Metanephros (tissue), 2 donors: ENCODE data around the gene DLG3. TPM values are rescaled to one million over a fixed set of nuclear protein-coding genes. Genes with fewer than 3 reads are reported as not detected.

Experiments used
- small RNA-seq: library from RNA; depleted of rRNA; stranded (forward); fragments of <200 nt; gene quantifications from one replicate; pipeline ENCODE3, GENCODE V24; 2014; ENCODE audit warnings: low replicate concordance
- total RNA-seq: library from RNA; depleted of rRNA; stranded (reverse); fragments of >200 nt; gene quantifications from one replicate; pipeline ENCODE4 v1.2.3, GENCODE V29; 2014

DLG3 gene
- 21.8 TPM for total RNA-seq

DNA sequence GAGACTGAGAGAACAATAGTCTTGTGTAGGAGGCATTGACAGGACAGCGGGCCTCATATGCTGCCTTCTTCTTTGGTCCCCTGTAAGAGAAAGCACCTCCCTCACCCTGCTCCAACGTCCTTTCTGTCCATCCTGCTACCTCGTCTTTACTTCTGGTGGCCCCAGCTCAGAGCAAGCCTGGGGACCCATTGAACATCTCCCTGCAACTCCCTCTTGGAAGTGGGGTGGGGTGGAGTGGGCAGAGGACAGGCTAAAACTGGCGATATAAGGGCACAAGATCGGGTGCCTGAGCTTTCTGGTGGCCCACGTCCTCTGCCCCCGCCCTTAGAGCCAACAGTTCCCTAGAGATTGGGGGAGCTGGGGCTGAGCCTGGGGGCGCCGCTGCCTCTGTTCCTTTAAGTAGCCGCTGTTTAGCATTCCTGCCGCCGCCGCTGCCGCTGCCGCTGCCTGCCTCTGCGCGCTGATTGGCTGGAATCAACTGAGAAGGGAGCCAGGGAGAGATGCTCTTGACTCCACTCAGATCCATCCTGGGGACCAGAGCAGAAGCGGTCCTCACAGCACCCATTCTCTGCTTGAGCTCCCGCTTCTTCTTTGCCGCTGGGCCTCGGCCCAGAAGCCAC, at the start of gene DLG3:
Gene DLG3, plus strand, starts transcription at position 510 of the 620 bp plus-strand sequence. CDS start 367 bp downstream, outside the sequence.

DNA sequence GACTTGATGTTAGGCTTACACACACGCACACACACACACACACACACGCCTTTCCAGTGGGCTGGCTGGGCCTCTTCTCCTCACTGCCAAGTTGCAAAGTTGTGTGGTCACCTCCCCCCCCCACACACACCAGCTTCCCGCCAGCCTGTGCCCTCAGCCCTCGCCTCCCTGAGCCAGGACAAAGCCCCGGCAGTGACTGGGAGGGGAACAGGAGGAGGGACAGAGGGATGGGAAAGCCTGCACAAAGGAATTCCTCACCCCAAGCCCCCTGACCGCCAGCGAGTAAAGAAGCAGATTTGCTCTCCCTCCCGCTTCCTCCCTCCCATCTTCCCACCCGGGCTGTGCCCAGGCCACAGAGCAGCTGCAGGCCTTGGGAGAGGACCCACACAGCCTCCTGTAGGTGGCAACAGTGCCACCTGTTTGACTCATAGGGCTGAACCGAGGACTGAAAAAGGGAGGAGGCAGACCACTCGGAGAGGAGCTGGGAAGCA, 21.7 kb upstream of the DLG3 start, which contains the start of gene GDPD2:
Gene GDPD2, plus strand, starts transcription at position 464 of the 491 bp plus-strand sequence. CDS start 1,671 bp downstream, outside the sequence.

Small RNA genes lying within 50 kb of the gene (small RNA-seq; reads per million reads assigned to genes)
- not detected for gene RNU4-81P
- 0.60 reads per million, percentile 69 among the genes with 10 or more reads in this experiment for gene RNY4P23

Other genes with a start within 250 kb of the DLG3 start
- gene AWAT1, start 210.2 kb upstream of the DLG3 start, total RNA-seq: not detected
- 0.35 TPM for gene P2RY4, start 184.6 kb upstream of the DLG3 start, total RNA-seq
- gene ARR3, start 176.5 kb upstream of the DLG3 start, total RNA-seq: not detected
- not detected for gene RAB41, start 162.7 kb upstream of the DLG3 start, total RNA-seq
- 27.7 TPM for gene PDZD11, start 154.9 kb upstream of the DLG3 start, total RNA-seq
- 7.6 TPM for gene KIF4A, start 154.7 kb upstream of the DLG3 start, total RNA-seq
- gene GDPD2, start 21.5 kb upstream of the DLG3 start, total RNA-seq: 0.58 TPM